HG02981 (cell line): Measurements from ENCODE around the gene SPATA2.

ENCODE experiments used
- ATAC-seq: cut with Tn5 transposase; IDR thresholded peaks from one replicate; pipeline ENCODE4 v1.9.1; 2021; ENCODE audit warnings: mild to moderate bottlenecking, moderate library complexity; ENCODE audit not compliant: unreplicated experiment

Gene SPATA2

GRCh38 chr20:49887251-49888211 lies 27.8 kb downstream of the SPATA2 start:
- ATAC-seq: no peak

- no peak for ATAC-seq
Measured at GRCh38 chr20:49886571-49887213, 28.6 kb downstream of the SPATA2 start.

GRCh38 chr20:49885558-49886332 lies 29.6 kb downstream of the SPATA2 start:
- ATAC-seq: no peak

GRCh38 chr20:49883246-49883802 lies 32.0 kb downstream of the SPATA2 start:
- ATAC-seq: no peak

GRCh38 chr20:49882171-49882970 lies 33.0 kb downstream of the SPATA2 start:
- ATAC-seq: no peak

- ATAC-seq: no peak
Measured at GRCh38 chr20:49880724-49881445, 34.4 kb downstream of the SPATA2 start.

- ATAC-seq: no peak
Measured at GRCh38 chr20:49880177-49880576, 35.2 kb downstream of the SPATA2 start.

GRCh38 chr20:49878977-49879376 lies 36.4 kb downstream of the SPATA2 start:
- ATAC-seq: no peak

GRCh38 chr20:49877386-49877921 lies 37.9 kb downstream of the SPATA2 start:
- ATAC-seq: no peak

GRCh38 chr20:49874696-49875095 lies 40.6 kb downstream of the SPATA2 start:
- no peak for ATAC-seq

GRCh38 chr20:49872056-49872455 lies 43.3 kb downstream of the SPATA2 start:
- no peak for ATAC-seq

GRCh38 chr20:49871391-49871948 lies 43.9 kb downstream of the SPATA2 start:
- no peak for ATAC-seq

- no peak for ATAC-seq
Measured at GRCh38 chr20:49870261-49870660, 45.1 kb downstream of the SPATA2 start.

GRCh38 chr20:49868964-49869363 lies 46.4 kb downstream of the SPATA2 start:
- no peak for ATAC-seq

- no peak for ATAC-seq
Measured at GRCh38 chr20:49868538-49868937, 46.8 kb downstream of the SPATA2 start.

GRCh38 chr20:49867453-49868215 lies 47.7 kb downstream of the SPATA2 start:
- no peak for ATAC-seq

GRCh38 chr20:49866051-49866450 lies 49.3 kb downstream of the SPATA2 start:
- no peak for ATAC-seq

GRCh38 chr20:49865559-49865958 lies 49.8 kb downstream of the SPATA2 start:
- ATAC-seq: no peak
